GM21619 (cell line): ENCODE data around the gene ARL6IP4.

Experiments
- ATAC-seq: cut with Tn5 transposase; IDR thresholded peaks from one replicate; pipeline ENCODE4 v1.9.1; 2021; ENCODE audit not compliant: unreplicated experiment

ARL6IP4 gene

GRCh38 chr12:122977655-122978392 is 2.7 kb upstream of the ARL6IP4 start:
- ATAC-seq, result no peak

- no peak for ATAC-seq
These were observed 1.9 kb upstream of the ARL6IP4 start for GRCh38 chr12:122978507-122978955.

GRCh38 chr12:122979001-122979907 is 1.2 kb upstream of the ARL6IP4 start:
- no peak for ATAC-seq

GRCh38 chr12:122979908-122980182 is 636 bp upstream of the ARL6IP4 start:
- peak; percentile 1 for ATAC-seq

- peak; percentile 3 for ATAC-seq
These were observed 573 bp downstream of the ARL6IP4 start for GRCh38 chr12:122981036-122981471.

GRCh38 chr12:122981587-122982476 is 1.4 kb downstream of the ARL6IP4 start:
- no peak for ATAC-seq

GRCh38 chr12:122982477-122982815 is 2.0 kb downstream of the ARL6IP4 start:
- no peak for ATAC-seq

- no peak for ATAC-seq
These were observed 2.7 kb downstream of the ARL6IP4 start for GRCh38 chr12:122982963-122983788.

GRCh38 chr12:122983789-122984515 is 3.5 kb downstream of the ARL6IP4 start:
- no peak for ATAC-seq

GRCh38 chr12:122984612-122985337 is 4.3 kb downstream of the ARL6IP4 start:
- no peak for ATAC-seq

- no peak for ATAC-seq
These were observed 5.1 kb downstream of the ARL6IP4 start for GRCh38 chr12:122985338-122986257.

GRCh38 chr12:122986258-122986871 is 5.9 kb downstream of the ARL6IP4 start:
- ATAC-seq, result no peak

GRCh38 chr12:122987086-122987951 is 6.8 kb downstream of the ARL6IP4 start:
- no peak for ATAC-seq

GRCh38 chr12:122988036-122988435 is 7.6 kb downstream of the ARL6IP4 start:
- no peak for ATAC-seq

- no peak for ATAC-seq
These were observed 8.2 kb downstream of the ARL6IP4 start for GRCh38 chr12:122988612-122989212.

- ATAC-seq, result no peak
These were observed 8.9 kb downstream of the ARL6IP4 start for GRCh38 chr12:122989225-122989839.
